NB4 (cell line): ENCODE results near the gene LRRN1.

Experiments used
- CTCF ChIP-seq: IDR thresholded peaks from one replicate; pipeline ENCODE4 v1.5.1; 2012; ENCODE audit warnings: low read depth, low read length
- MAX ChIP-seq: IDR thresholded peaks from 2 replicates; pipeline ENCODE4 v1.6.1; 2011; ENCODE audit warnings: low read depth, low read length
- MYC ChIP-seq: IDR thresholded peaks from 2 replicates; pipeline ENCODE4 v1.6.1; 2011; ENCODE audit warnings: low read depth, low read length
- POLR2A ChIP-seq: IDR thresholded peaks from 2 replicates; pipeline ENCODE4 v1.6.1; 2011; ENCODE audit warnings: mild to moderate bottlenecking; ENCODE audit not compliant: insufficient read length; ENCODE audit errors: extremely low read depth

GRCh38 chr3:3836845-3837244 lies 37.6 kb downstream of the LRRN1 start:
- TF ChIP-seq CTCF (no peak), MAX (no peak), POLR2A (no peak), MYC (no peak)
